Neural progenitor cell (in vitro differentiated cells): ENCODE measurements around the gene RNU5D-1. TPM values are rescaled to one million over a fixed set of nuclear protein-coding genes. Genes with fewer than 3 reads are reported as not detected.

Experiments used
- DNase-seq: peaks from one replicate; pipeline ENCODE4 v3.0.0-alpha.2; 2016; ENCODE audit warnings: low spot score
- H2AFZ ChIP-seq: fragments of 200-600 bp; sonication (generic); replicated peaks from 2 replicates; pipeline ENCODE4 v1.6.1; 2016; ENCODE audit warnings: antibody characterized with exemption
- H3F3A ChIP-seq: fragments of 200-600 bp; sonication (generic); 2 replicates; pipeline ENCODE4 v1.6.1; 2016; ENCODE audit warnings: antibody characterized with exemption, low read depth
- H3K27ac ChIP-seq: fragments of 200-600 bp; sonication (generic); 2 replicates; pipeline ENCODE4 v1.5.1; 2016; ENCODE audit warnings: mild to moderate bottlenecking
- H3K27me3 ChIP-seq: fragments of 200-600 bp; sonication (generic); 2 replicates; pipeline ENCODE4 v1.6.1; 2016; ENCODE audit warnings: mild to moderate bottlenecking, moderate library complexity
- H3K36me3 ChIP-seq: fragments of 200-600 bp; sonication (generic); 2 replicates; pipeline ENCODE4 v1.5.1; 2016
- H3K4me1 ChIP-seq: fragments of 200-600 bp; sonication (generic); 2 replicates; pipeline ENCODE4 v1.6.1; 2016; ENCODE audit warnings: mixed run types
- H3K4me2 ChIP-seq: fragments of 200-600 bp; sonication (generic); 2 replicates; pipeline ENCODE4 v1.6.1; 2016
- H3K4me3 ChIP-seq: fragments of 200-600 bp; sonication (generic); 2 replicates; pipeline ENCODE4 v1.5.1; 2016
- H3K79me2 ChIP-seq: fragments of 200-600 bp; sonication (generic); 2 replicates; pipeline ENCODE4 v1.6.1; 2016; ENCODE audit warnings: low read depth
- H3K9ac ChIP-seq: fragments of 200-600 bp; sonication (generic); 2 replicates; pipeline ENCODE4 v1.6.1; 2016
- H3K9me3 ChIP-seq: fragments of 200-600 bp; sonication (generic); 2 replicates; pipeline ENCODE4 v1.5.1; 2016; ENCODE audit warnings: low read depth
- H4K20me1 ChIP-seq: fragments of 200-600 bp; sonication (generic); 2 replicates; pipeline ENCODE4 v1.6.1; 2016; ENCODE audit warnings: low read depth
- H3K27ac Mint-ChIP-seq: 3 replicates; pipeline ENCODE4 v1.8.0; 2021; ENCODE audit warnings: mixed read lengths
- H3K27me3 Mint-ChIP-seq: 2 replicates; pipeline ENCODE4 v1.8.0; 2022; ENCODE audit warnings: low read depth, mild to moderate bottlenecking, inconsistent platforms, moderate library complexity, mixed read lengths; ENCODE audit not compliant: insufficient read depth
- H3K36me3 Mint-ChIP-seq: 3 replicates; pipeline ENCODE4 v1.8.0; 2021; ENCODE audit warnings: mixed read lengths
- H3K4me1 Mint-ChIP-seq: 3 replicates; pipeline ENCODE4 v1.8.0; 2021; ENCODE audit warnings: mixed read lengths
- H3K4me3 Mint-ChIP-seq: 3 replicates; pipeline ENCODE4 v1.8.0; 2021; ENCODE audit warnings: mild to moderate bottlenecking, moderate library complexity, mixed read lengths
- H3K9me3 Mint-ChIP-seq: 3 replicates; pipeline ENCODE4 v1.8.0; 2020; ENCODE audit warnings: mixed read lengths
- EZH2 ChIP-seq: fragments of 200-600 bp; sonication (generic); IDR thresholded peaks from 2 replicates; pipeline ENCODE4 v1.6.1; 2017; ENCODE audit warnings: antibody characterized with exemption, mild to moderate bottlenecking, moderate library complexity
- EZH2phosphoT487 ChIP-seq: fragments of 200-600 bp; sonication (generic); IDR thresholded peaks from 2 replicates; pipeline ENCODE4 v1.6.1; 2017; ENCODE audit warnings: antibody characterized with exemption
- small RNA-seq: library from RNA; depleted of rRNA; stranded (forward); fragments of <200 nt; gene quantifications from one replicate; pipeline ENCODE3, GENCODE V24; 2015
- total RNA-seq: library from RNA; depleted of rRNA; stranded (reverse); fragments of >200 nt; gene quantifications from 2 replicates; pipeline ENCODE4 v1.2.3, GENCODE V29; 2015; ENCODE audit warnings: low replicate concordance
- TF ChIP-seq, protein P1 (sequence below): fragments of 200-600 bp; sonication (generic); IDR thresholded peaks from 2 replicates; pipeline ENCODE4 v1.5.1; 2017; ENCODE audit warnings: antibody characterized with exemption, mild to moderate bottlenecking

RNU5D-1 gene
- total RNA-seq, 1 donor from 2014 or later = not detected

DNA sequence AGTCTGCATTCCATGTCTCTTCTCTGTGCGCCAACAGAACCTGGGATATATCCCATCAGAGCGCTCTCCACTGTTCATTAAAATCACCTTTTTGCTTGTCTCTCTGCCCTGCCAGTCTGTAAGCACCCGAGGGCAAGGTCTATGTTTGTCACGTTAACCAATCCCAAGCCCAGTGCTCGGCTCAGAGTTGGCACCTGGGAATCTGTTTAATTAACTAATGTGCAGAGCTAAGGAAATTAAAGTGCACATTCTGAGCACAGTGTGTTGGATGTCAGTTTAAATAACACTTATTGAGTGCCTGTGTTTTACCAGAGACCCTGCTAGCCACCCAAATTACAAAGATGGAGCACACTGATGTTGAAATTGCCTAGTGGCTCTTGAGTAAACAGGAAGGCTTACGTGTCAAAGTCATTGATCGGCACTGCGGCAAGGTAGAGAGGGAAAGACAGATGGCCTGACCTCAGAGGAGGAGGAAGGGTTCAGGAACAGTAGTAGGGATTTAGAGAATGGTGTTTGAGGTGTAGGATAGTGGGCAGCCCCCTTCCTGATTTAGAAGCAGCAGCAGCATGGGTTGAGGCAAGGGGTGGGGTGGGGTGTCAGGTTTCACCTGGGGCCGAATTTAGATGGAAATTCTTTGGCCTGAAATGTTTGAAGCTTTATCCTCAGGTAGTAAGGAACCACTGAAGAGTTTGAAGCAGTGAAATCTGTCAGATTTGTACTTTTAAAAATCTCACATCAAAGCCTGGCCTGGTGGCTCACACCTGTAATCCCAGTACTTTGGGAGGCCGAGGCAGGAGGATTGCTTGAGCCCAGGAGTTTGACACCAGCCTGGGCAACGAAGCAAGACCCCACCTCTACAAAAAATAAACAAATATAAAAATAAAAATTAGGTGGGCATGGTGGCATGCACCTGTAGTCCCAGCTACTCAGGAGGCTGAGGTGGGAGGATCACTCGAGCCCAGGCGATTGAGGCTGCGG lies 48.8 kb downstream of the RNU5D-1 start:
- Histone ChIP-seq H3K27me3 (no peaks in the 10 kb centered on the region), H3K9ac (no peak overlapping the region), H3K36me3 (no peaks in the 10 kb centered on the region), H3K4me1 (peaks cover 2% of the 10 kb centered on the region), H3K27ac (no peak overlapping the region), H2AFZ (no peak overlapping the region), H3K4me2 (no peak overlapping the region), H3K79me2 (no peaks in the 10 kb centered on the region), H3K4me3 (no peak overlapping the region), H4K20me1 (no peaks in the 10 kb centered on the region), H3F3A (no peaks in the 10 kb centered on the region), H3K9me3 (no peaks in the 10 kb centered on the region)
- DNase-seq = no peak
- Mint-ChIP-seq H3K4me1 (peaks cover 8% of the 10 kb centered on the region), H3K9me3 (no peaks in the 10 kb centered on the region), H3K4me3 (peak overlapping the region; percentile 32), H3K36me3 (peaks cover 9% of the 10 kb centered on the region), H3K27me3 (peaks cover 3% of the 10 kb centered on the region), H3K27ac (peak overlapping the region; percentile 27)
- TF ChIP-seq EZH2phosphoT487 = no peak
- TF ChIP-seq EZH2 = no peak
- TF ChIP-seq, protein P1, sequence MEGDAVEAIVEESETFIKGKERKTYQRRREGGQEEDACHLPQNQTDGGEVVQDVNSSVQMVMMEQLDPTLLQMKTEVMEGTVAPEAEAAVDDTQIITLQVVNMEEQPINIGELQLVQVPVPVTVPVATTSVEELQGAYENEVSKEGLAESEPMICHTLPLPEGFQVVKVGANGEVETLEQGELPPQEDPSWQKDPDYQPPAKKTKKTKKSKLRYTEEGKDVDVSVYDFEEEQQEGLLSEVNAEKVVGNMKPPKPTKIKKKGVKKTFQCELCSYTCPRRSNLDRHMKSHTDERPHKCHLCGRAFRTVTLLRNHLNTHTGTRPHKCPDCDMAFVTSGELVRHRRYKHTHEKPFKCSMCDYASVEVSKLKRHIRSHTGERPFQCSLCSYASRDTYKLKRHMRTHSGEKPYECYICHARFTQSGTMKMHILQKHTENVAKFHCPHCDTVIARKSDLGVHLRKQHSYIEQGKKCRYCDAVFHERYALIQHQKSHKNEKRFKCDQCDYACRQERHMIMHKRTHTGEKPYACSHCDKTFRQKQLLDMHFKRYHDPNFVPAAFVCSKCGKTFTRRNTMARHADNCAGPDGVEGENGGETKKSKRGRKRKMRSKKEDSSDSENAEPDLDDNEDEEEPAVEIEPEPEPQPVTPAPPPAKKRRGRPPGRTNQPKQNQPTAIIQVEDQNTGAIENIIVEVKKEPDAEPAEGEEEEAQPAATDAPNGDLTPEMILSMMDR = no peak

Small RNAs within 50 kb of the gene (small RNA-seq; reads per million reads assigned to genes)
- gene RNU5D-1 (114 reads per million, percentile 98 among the genes with 10 or more reads in this experiment), gene RNU5F-1 (35.1 reads per million, percentile 97 among the genes with 10 or more reads in this experiment), gene SNORD38A (74.7 reads per million, percentile 98 among the genes with 10 or more reads in this experiment), gene SNORD38B (not detected), gene SNORD46 (2,558 reads per million, percentile 100 among the genes with 10 or more reads in this experiment), gene SNORD55 (not detected)

Other genes starting within 250 kb of the RNU5D-1 start
- 5.0 and 6.7 TPM in 2 replicates for gene TMEM53, start 56.7 kb downstream of the RNU5D-1 start, total RNA-seq
- 3.6 and 11.4 TPM in 2 replicates for gene ARMH1, start 56.5 kb downstream of the RNU5D-1 start, total RNA-seq
- 130 and 133 TPM in 2 replicates for gene KIF2C, start 8.7 kb upstream of the RNU5D-1 start, total RNA-seq
- gene RPS8, start 44.4 kb upstream of the RNU5D-1 start, total RNA-seq = 3,812 and 4,281 TPM in 2 replicates
- 0.65 and 0.84 TPM in 2 replicates for gene BEST4, start 57.0 kb upstream of the RNU5D-1 start, total RNA-seq
- gene PLK3, start 69.2 kb upstream of the RNU5D-1 start, total RNA-seq = 2.2 and 6.6 TPM in 2 replicates
- gene DYNLT4, start 76.2 kb upstream of the RNU5D-1 start, total RNA-seq = not detected in 2 replicates
- gene BTBD19, start 77.4 kb upstream of the RNU5D-1 start, total RNA-seq = 1.4 and 1.7 TPM in 2 replicates
- 0.09 TPM in 1 of 2 replicates, not detected in the other for gene PTCH2, start 112.1 kb upstream of the RNU5D-1 start, total RNA-seq